Heart right ventricle (tissue), 16 donors: ENCODE data around the gene HPN. TPM values are rescaled to one million over a fixed set of nuclear protein-coding genes. Genes with fewer than 3 reads are reported as not detected.
"Not testable (repeated sequence)": the region's sequence is repeated elsewhere in the genome, so short reads cannot be mapped to it uniquely, and the experiment has no call there.

Experiments
- ATAC-seq, 8 donors: fragments of 200-7000 bp; cut with Tn5 transposase; one replicate each; pipeline ENCODE4 v1.9.1; 2020; ENCODE audit warnings: mild to moderate bottlenecking in 8 of 8, moderate library complexity in 8 of 8, moderate number of reproducible peaks in 1 of 8
- DNase-seq, 2 donors: peaks; one replicate each; pipeline ENCODE4 v3.0.0-alpha.2; 2020
- H3K27ac ChIP-seq, 10 donors: fragments of 200-600 bp; sonication (generic) in 2 of 10; one replicate each; pipeline versions ENCODE4 v1.5.0 to v1.8.0; 2020 to 2022; ENCODE audit warnings: mild to moderate bottlenecking in 3 of 10
- H3K27me3 ChIP-seq, 7 donors: fragments of 200-600 bp; one replicate each; pipeline ENCODE4 v1.8.0; 2021 to 2022; ENCODE audit warnings: mild to moderate bottlenecking in 2 of 7
- H3K36me3 ChIP-seq, 9 donors: fragments of 200-600 bp; sonication (generic) in 1 of 9; one replicate each; pipeline versions ENCODE4 v1.5.0 to v1.8.0; 2020 to 2022; ENCODE audit warnings: mild to moderate bottlenecking in 2 of 9
- H3K4me1 ChIP-seq, 9 donors: fragments of 200-600 bp; sonication (generic) in 1 of 9; one replicate each; pipeline versions ENCODE4 v1.5.0 to v1.8.0; 2020 to 2022; ENCODE audit warnings: mild to moderate bottlenecking in 4 of 9
- H3K4me3 ChIP-seq, 10 donors: fragments of 200-600 bp; sonication (generic) in 2 of 10; one replicate each; pipeline versions ENCODE4 v1.5.0 to v1.8.0; 2020 to 2022; ENCODE audit warnings: mild to moderate bottlenecking in 7 of 10, moderate library complexity in 2 of 10
- H3K9me3 ChIP-seq, 11 donors: fragments of 200-600 bp in 10 of 11; sonication (generic) in 2 of 11; one replicate each; pipeline versions ENCODE4 v1.5.0 to v1.8.0; 2013 to 2022; ENCODE audit warnings: mild to moderate bottlenecking in 2 of 11, control low read depth in 1 of 11, moderate library complexity in 1 of 11
- WGBS, 2 donors: extraction: QIAGEN DNeasy Blood & Tissue Kit; methylation state at CpG; one replicate each; pipeline ENCODE4 v1.1.7; 2013; ENCODE audit warnings: inconsistent platforms in 1 of 2; 5-methylcytosine and 5-hydroxymethylcytosine counted together
- intact Hi-C, 10 donors: fragments of 100-400 bp; cut with DNase I; formaldehyde crosslinking; loops; one replicate each; pipeline versions ENCODE4 v1.11.1 to v1.14.2; 2022
- long read RNA-seq, 3 donors: library from polyadenylated mRNA; unstranded; transcript quantifications; one replicate each; pipeline ENCODE4 v2.0.0, GENCODE V29; 2020 to 2021
- polyA plus RNA-seq, 2 donors: library from polyadenylated mRNA; stranded (reverse); fragments of 200-250 nt; gene quantifications; one replicate each; pipeline ENCODE4 v1.2.3, GENCODE V29; 2013
- total RNA-seq, 10 donors: library from RNA; stranded (reverse); fragmentation: NEBNext Ultra II Directional in 3 of 10; extraction: Animal tissue kit (Norgen Biotek cat#: 25700) in 3 of 10; gene quantifications; one replicate each; pipeline versions ENCODE4 v1.2.1 to v1.2.4, GENCODE V29; 2021 to 2023
- TF ChIP-seq, protein P1 (sequence below), 9 donors: fragments of 200-600 bp; sonication (generic) in 2 of 9; IDR thresholded peaks; one replicate each; pipeline versions ENCODE4 v1.5.0 to v1.8.0; 2021 to 2022; ENCODE audit warnings: antibody characterized with exemption in 9 of 9, mild to moderate bottlenecking in 5 of 9, moderate library complexity in 1 of 9
- donor health status: Arrhythmogenic right ventricular cardiomyopathy.
- donor health status: ischemic (EF 13 %, LVEDD 7.1; RV severe dilation, severe dysfunction).
- donor health status: healthy with polysubstance abuse.
- donor health status: DM: no; HTN: yes; CAD: no.
- donor health status: DM: no; HTN: no; CAD: no.
- donor health status: ischemic (EF 25% LVEDD 6.9; RV normal size, moderate dysfunction).
- donor health status: ischemic (EF 25% LVEDD 5.7; RV mildly dilated, moderate dysfunction).
- donor health status: healthy.
- donor health status: DM: yes; HTN: yes; CAD: no.
- donor health status: Ischemic cardiomyopathy.
- donor health status: ischemic (EF 35%, LVEDD 5.7; RV mildly dilated, moderate dysfunction).
- donor health status: nonischemic (EF 11% LVEDD 7.7; RV severe dilation, severe dysfunction).
- donor health status: DM: yes; HTN: yes; CAD: no.
- donor health status: PGD.
- donor health status: ischemic (EF 29% LVEDD 5.4; RV normal size, mild dysfunction).
- donor health status: nonischemic (EF 23%, LVEDD 6.1; RV moderate dilation, normal function).

The HPN gene
- total RNA-seq = 10 to 100 TPM in 1 of 10 donors, 1 to 10 TPM in 9; 2.8 to 13.1 (median 4.8) TPM
- polyA plus RNA-seq = 1 to 10 TPM; 1.4 to 3.5 TPM
- long read RNA-seq, donor 1, partial matches to known transcripts = 1 of 4 reads
- long read RNA-seq, donor 1, other reads (novel, unspliced or antisense) = 3 of 4 reads
- long read RNA-seq, donor 2, partial matches to known transcripts = 3 of 8 reads
- long read RNA-seq, donor 2, other reads (novel, unspliced or antisense) = 5 of 8 reads
- long read RNA-seq, donor 3, partial matches to known transcripts = 19 of 33 reads
- long read RNA-seq, donor 3, other reads (novel, unspliced or antisense) = 14 of 33 reads

DNA sequence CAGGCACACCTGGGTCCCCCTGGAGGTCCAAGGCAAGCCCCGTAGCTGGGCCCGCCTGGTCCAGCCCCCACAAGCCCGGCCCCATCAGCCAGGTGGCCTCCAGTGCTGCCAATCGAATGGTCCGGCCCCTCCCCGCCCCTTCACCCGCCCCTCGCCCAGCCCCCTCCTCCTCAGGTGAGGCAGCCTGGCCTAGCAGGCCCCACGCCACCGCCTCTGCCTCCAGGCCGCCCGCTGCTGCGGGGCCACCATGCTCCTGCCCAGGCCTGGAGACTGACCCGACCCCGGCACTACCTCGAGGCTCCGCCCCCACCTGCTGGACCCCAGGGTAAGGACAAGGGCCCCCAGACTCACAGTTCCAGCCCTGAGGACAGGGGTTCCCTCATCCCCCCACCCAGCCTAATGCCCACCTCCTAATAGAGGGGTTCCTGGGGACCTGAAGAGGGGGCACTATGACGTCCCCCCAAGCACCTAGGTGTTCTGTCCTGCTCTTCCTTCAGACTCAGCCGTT, at the start of gene HPN:
HPN (plus strand) TSS at position 174 of the 508 bp plus-strand sequence. CDS start 786 bp downstream, outside the sequence.
- intact Hi-C loops = no loop called here
- 59 to 67% methylated on average over 19 of the region's 19 CpGs for WGBS, 2 donors
- H3K27ac ChIP-seq = peak within 1 kb of the TSS; percentile 59 to 89 (median 84)
- peaks cover 0 to 7% (median 0%) of the 10 kb centered on the region in 7 donors for H3K27me3 ChIP-seq
- no peaks in the 10 kb centered on the region for H3K9me3 ChIP-seq
- TF ChIP-seq, protein P1, sequence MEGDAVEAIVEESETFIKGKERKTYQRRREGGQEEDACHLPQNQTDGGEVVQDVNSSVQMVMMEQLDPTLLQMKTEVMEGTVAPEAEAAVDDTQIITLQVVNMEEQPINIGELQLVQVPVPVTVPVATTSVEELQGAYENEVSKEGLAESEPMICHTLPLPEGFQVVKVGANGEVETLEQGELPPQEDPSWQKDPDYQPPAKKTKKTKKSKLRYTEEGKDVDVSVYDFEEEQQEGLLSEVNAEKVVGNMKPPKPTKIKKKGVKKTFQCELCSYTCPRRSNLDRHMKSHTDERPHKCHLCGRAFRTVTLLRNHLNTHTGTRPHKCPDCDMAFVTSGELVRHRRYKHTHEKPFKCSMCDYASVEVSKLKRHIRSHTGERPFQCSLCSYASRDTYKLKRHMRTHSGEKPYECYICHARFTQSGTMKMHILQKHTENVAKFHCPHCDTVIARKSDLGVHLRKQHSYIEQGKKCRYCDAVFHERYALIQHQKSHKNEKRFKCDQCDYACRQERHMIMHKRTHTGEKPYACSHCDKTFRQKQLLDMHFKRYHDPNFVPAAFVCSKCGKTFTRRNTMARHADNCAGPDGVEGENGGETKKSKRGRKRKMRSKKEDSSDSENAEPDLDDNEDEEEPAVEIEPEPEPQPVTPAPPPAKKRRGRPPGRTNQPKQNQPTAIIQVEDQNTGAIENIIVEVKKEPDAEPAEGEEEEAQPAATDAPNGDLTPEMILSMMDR (IDR thresholded peaks at IDR 0.05) = no peak
- DNase-seq (no peak), ATAC-seq (peak in 5 of 8 donors; percentile 4 to 23 (median 15))
- H3K36me3 ChIP-seq = peaks cover 0 to 3% (median 0%) of the 10 kb centered on the region in 9 donors
- peak within 1 kb of the TSS in 9 of 10 donors; percentile 0 to 39 (median 28) for H3K4me3 ChIP-seq
- peaks cover 10 to 67% (median 52%) of the 10 kb centered on the region in 9 donors for H3K4me1 ChIP-seq

- ATAC-seq, intact Hi-C loops, H3K36me3 ChIP-seq, H3K27ac ChIP-seq, H3K9me3 ChIP-seq, H3K4me3 ChIP-seq, DNase-seq, H3K27me3 ChIP-seq: not testable (repeated sequence)
- peaks cover 9 to 53% (median 33%) of the 10 kb centered on the region in 9 donors for H3K4me1 ChIP-seq
- 88 to 93% methylated on average over 7 of the region's 7 CpGs for whole genome bisulfite sequencing, 2 donors
These were observed 48.9 kb upstream of the HPN start for GRCh38 chr19:34992582-34992981.

GRCh38 chr19:34994286-34994642, 47.3 kb upstream of the HPN start:
- ATAC-seq (no peak), DNase-seq (no peak)
- WGBS, 2 donors = 61 to 82% methylated on average over 9 of the region's 9 CpGs
- Histone ChIP-seq H3K4me1 (peaks cover 9 to 56% (median 46%) of the 10 kb centered on the region in 9 donors), H3K27me3 (no peaks in the 10 kb centered on the region), H3K27ac (peak overlapping the region; percentile 54 to 100 (median 82)), H3K4me3 (no peak overlapping the region), H3K9me3 (no peaks in the 10 kb centered on the region), H3K36me3 (no peaks in the 10 kb centered on the region)
- intact Hi-C loops = no loop called here
- TF ChIP-seq, protein P1 (IDR thresholded peaks at IDR 0.05) = no peak

GRCh38 chr19:34994643-34995541, 46.6 kb upstream of the HPN start:
- DNase-seq (peak in 1 of 2 donors; percentile 56), ATAC-seq (peak in 7 of 8 donors; percentile 21 to 67 (median 61))
- Histone ChIP-seq H3K4me1 (peaks cover 9 to 62% (median 52%) of the 10 kb centered on the region in 9 donors), H3K27ac (peak overlapping the region; percentile 54 to 100 (median 82)), H3K9me3 (no peaks in the 10 kb centered on the region), H3K36me3 (no peaks in the 10 kb centered on the region), H3K27me3 (no peaks in the 10 kb centered on the region), H3K4me3 (no peak overlapping the region)
- TF ChIP-seq, protein P1 (IDR thresholded peaks at IDR 0.05) = no peak
- intact Hi-C loops = no loop called here
- 56 to 77% methylated on average over 17 of the region's 17 CpGs for WGBS, 2 donors
